Brain pericyte (primary cell): ENCODE data around the gene BEST1.
A peak's percentile ranks its signal among the peaks of the same experiment; 100 is the strongest.
"Not testable (repeated sequence)": the region's sequence is repeated elsewhere in the genome, so short reads cannot be mapped to it uniquely, and the experiment has no call there.

Experiments
- DNase-seq: peaks from one replicate; pipeline ENCODE4 v3.0.0-alpha.2; 2012; ENCODE audit warnings: low read depth, low spot score

The BEST1 gene

DNA sequence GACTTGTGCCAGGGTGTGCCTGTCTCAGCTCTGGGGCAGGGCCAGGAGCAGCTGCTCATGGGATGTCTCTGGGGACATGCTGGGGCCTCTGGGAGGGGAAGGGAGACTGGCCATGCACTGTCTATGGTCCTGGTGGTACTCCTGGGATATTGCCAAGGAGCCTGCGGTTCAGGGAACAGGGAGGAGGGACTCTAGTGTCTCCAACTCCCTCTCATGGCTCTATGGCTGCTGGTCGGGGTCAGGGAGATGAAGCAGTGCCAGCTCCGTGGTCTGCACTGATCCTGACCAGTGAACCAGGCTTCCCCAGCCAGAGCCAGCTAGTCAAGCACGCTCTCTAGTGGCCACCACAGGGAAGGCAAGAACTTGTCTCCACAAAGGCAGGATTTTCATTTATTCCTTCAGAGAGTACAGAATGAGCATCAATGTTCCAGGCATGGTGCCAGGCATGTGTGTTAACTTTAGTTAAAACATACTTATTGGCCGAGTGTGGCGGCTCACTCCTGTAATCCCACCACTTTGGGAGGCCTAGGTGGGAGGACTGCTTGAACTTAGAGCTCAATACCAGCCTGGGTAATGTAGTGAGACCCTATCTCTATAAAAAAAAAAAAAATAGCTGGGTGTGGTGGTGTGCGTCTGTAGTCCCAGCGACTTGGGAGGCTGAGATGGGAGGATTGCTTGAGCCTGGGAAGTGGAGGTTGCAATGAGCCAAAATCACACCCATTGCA, 2.5 kb upstream of the BEST1 start:
- peak; percentile 77 for DNase-seq

- no peak for DNase-seq
Observed at GRCh38 chr11:61948505-61948904, 1.6 kb upstream of the BEST1 start.

GRCh38 chr11:61949169-61950034, 749 bp upstream of the BEST1 start:
- no peak for DNase-seq

GRCh38 chr11:61951484-61952135, 1.5 kb downstream of the BEST1 start:
- no peak for DNase-seq

GRCh38 chr11:61952882-61953281, 2.7 kb downstream of the BEST1 start:
- no peak for DNase-seq

GRCh38 chr11:61953632-61954031, 3.5 kb downstream of the BEST1 start:
- DNase-seq, result not testable (repeated sequence)

- DNase-seq, result no peak
Observed at GRCh38 chr11:61954106-61954850, 4.1 kb downstream of the BEST1 start.

- DNase-seq, result no peak
Observed at GRCh38 chr11:61954851-61955421, 4.8 kb downstream of the BEST1 start.

GRCh38 chr11:61955422-61956135, 5.4 kb downstream of the BEST1 start:
- no peak for DNase-seq

DNA sequence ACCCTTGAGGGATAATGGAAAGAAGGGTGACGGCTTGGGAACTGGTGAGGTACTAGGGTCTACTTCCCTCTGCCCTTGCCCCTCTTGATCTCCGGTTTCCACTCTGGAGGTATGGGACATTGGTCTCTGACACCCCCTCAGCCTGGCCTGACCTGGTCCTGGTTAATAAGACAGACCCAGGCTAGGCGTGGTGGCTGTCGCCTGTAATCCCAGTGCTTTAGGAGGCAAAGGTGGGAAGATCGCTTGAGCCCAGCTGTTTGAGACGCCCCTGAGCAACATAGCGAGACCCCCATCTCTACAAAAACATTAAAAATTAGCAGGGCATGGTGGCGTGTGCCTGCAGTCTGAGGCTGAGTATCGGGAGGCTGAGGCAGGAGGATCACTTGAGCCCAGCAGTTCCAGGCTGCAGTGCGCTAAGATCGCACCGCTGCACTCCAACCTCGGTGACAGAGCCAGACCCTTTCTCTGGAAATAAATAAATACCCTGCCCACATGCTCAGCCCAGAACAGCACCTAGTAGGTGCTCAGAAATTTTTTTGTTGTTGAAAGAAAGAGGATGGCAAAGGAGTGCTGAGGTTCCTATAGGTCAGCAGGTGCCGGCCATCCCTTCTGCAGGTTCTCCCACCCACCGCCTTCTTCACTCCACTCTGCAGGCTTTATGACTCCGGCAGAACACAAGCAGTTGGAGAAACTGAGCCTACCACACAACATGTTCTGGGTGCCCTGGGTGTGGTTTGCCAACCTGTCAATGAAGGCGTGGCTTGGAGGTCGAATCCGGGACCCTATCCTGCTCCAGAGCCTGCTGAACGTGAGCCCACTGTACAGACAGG, 6.3 kb downstream of the BEST1 start:
- DNase-seq, result no peak

GRCh38 chr11:61957021-61957770, 7.0 kb downstream of the BEST1 start:
- DNase-seq, result no peak

DNA sequence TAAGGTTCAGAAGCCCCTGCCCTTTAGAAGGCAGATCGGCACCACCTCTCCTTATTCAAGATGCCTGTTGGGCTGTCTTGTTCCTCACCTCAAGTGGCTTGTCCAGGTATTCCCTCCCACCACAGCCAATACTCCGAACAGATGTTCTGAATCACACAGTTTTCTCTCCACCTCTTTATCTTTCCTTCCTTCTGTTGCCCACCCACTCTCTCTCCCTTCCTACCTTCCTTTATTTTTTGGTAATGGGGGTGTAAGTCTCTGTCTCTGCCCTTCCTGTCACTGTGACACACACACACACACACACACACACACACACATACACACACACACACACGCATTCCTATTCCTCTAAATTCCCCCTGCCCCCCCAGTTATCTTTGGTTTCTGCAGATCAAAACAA, 8.4 kb downstream of the BEST1 start:
- DNase-seq, result no peak

DNA sequence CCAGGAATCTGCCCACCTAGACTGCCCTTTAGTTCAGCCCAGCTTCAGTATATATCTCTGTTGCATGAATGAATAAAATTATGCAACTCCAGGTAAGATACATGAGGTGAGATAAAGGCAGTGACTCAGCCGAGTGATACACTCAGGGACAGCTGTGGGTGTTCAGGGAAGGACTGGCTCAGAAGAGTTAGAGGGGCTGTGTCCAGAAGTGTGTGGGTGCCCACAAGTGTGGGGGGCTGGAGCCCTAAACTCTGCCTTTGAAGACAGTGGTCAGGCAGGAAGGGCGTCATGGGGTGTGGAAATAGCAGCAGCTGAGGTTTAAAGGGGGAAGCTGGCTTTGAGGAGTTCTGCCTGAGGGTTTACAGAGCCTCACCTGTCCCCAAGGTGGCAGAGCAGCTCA, 9.0 kb downstream of the BEST1 start:
- no peak for DNase-seq

- DNase-seq, result no peak
Observed at GRCh38 chr11:61959678-61960077, 9.5 kb downstream of the BEST1 start.

GRCh38 chr11:61960532-61960931, 10.4 kb downstream of the BEST1 start:
- no peak for DNase-seq

DNA sequence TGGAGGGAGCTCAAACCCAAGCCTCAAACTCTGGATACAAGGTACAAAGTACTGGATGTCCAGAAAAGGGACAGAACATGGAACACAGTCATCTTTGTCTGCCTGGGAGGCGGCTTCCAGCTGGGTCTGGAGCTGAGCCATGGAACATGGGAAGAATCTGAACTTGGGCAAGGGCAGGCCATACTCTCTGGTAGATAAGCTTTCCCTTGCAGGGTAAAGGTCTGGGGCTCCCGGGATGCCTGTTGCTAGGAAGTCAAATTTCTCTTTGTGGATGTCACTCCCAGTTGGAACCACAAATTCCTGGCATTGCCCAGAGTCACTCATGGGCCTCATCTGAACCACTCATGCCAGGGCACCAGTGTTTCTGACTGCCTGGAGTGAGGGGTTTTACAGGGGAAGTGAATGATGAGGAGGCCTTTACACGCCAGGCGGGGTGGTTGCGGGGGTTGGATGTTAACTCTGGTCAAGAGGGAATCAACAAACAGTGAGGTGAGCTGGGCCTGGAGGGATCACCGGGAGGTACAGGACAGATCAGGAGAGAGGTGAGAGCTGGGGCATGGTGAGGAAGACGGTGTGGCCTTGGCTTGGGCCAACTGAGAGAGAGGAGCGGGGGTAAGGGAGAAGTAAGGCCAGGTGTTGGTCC, 11.5 kb downstream of the BEST1 start:
- no peak for DNase-seq

GRCh38 chr11:61962213-61963015, 12.3 kb downstream of the BEST1 start:
- DNase-seq, result no peak

GRCh38 chr11:61963016-61963281, 12.8 kb downstream of the BEST1 start:
- DNase-seq, result no peak
